Stimulated activated CD8-positive, alpha-beta memory T cell treated with anti-CD3 and anti-CD28 coated beads, Interleukin-4, amount 100 ng/mL, for 1 hour (primary cell): ENCODE measurements around the gene HEPHL1.

Experiments
- DNase-seq, 2 donors: peaks; one replicate each; pipeline ENCODE4 v3.0.0-alpha.2; 2020; ENCODE audit warnings: low read depth in 2 of 2, low spot score in 1 of 2

The HEPHL1 gene

DNA sequence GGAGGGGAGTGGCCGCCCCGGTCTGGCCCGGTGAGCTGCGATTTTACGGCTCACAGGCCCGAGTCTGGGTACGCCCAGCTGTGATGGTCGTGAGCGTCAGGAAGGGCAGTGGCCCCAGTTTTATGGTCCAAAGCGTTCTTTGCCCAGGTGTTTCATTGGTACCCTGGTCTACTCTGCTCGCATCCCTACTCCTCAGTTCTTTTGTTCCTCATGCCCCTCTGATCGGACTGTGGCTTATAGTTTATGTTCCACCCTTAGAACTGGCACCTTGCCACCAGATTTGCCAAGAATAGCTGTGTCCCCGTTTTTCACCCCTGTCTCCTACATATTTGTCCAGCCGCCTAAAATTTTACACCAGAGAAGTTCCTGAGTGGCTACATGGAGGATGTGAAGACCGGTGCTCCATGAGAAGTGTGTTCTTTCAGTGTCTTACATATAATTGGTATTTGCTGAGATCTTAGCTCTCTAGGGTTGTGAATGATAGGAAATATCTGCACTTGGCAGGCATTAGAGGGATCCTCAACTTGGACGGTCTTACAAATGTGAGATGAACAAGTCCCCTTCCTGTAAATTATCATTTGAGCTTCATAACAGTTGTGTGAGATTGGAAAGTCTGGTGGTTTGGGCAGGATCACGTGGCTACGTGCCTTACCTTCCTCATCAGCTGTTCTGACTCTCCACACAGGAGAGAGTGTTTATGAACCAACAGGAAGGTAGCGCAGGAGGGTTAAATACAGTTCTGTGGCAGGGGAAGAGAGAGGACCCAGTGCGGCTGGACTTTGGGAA, 108.6 kb downstream of the HEPHL1 start:
- no peak for DNase-seq

DNA sequence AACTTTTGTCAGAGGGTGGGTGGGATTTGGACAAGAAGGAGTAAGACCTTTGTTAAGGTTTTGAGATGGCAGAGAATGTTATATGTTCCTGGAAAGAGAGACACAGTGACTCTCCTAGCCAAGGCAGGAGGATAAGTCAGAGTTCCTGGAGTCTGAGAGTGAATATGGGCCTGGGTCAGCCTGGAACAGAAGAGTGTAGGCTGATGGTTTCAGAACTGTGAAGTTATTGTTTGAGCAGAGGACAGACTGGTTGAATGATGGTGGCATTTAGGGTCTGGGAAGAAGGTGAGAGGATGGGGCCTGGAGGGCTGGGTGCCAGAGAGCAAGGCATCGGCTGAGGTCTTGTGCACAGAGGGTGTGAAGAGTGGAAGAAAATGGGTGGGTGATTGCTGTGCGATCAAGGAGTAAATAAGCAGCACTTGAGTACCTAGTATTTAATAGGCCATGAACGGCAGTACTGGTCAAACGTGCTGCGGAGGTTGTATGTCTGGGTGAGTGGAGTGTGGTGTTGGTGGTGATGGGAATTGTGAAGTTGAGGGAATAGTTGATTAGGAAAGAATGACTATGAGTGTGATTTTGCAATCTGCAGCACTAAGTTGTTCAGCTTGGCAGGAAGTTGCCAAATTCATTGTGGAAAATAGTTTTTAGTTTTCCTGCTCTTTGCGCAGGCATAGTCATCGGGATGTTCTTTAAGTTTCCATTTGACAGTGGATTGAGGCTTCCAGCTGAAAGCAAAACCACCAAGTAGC, 109.3 kb downstream of the HEPHL1 start:
- no peak for DNase-seq

DNA sequence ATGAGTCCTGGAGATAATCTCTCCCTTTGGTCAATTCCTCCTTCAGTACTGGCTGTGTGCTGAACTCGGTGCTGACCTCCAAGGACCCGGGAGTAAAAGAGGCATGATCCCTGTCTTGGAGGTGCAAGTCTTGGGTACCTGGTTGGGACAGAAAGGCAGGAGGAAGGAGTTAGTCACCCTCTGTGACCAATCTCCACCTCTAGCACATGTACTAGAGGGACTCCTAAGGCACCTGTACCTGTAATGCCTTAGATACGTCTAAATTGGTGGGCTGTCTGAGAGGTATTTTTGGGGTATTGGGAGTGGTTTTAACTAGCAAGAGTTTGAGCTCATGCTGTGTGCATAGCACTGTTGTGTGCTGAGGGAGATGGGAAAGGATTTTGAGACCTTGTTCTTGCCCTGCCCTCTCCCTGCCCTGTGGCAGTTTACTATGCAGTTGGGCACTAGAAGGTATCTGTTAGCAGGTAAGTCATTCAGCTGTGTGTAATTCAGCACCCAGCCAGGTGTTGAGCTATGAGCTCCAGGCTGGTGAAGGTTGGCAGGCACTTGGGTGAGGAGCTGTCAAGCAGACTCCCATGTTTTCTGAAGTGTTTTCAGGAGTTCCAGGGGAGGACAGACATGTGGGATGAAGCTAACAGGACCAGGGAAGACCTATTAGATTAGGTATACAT, 110.0 kb downstream of the HEPHL1 start:
- DNase-seq = no peak

DNA sequence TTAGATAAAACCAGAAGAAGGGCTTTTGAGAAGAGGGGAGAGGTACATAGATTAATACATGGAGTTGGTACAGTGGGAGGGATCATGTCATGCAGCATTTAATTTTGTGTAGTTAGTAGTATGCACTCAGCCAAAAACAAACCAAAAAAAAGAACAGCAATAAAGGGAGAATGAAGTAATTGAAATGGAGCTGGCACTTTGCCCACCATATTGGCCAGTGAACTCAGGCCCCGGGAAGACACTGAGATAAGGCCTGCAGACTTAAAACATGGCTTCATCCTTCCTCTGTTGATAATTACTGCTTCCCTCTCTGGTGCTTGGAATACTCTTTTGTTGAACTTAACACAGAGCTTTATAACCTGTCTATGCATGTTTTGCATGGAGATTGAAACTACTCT, 110.6 kb downstream of the HEPHL1 start:
- DNase-seq = no peak

DNA sequence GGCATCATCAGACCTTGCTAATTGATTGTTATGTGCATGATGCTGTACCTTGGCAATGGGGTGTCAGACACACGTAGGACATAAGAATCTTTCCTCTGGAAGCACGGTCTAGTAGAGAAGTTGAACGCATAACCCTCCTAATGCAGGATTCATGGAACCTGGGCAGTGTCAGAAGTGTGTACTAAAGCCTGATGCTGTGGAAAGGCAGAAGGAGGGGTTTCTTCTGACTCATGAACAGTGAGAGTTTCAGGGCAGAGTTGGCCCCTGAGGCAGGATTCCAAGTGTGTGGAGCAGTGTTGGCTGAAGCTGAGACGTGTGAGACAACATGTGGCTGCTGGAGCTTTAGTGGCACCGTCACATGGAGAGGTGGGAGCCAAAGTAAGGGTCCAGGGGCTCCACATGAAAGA, 111.0 kb downstream of the HEPHL1 start:
- DNase-seq = no peak

DNA sequence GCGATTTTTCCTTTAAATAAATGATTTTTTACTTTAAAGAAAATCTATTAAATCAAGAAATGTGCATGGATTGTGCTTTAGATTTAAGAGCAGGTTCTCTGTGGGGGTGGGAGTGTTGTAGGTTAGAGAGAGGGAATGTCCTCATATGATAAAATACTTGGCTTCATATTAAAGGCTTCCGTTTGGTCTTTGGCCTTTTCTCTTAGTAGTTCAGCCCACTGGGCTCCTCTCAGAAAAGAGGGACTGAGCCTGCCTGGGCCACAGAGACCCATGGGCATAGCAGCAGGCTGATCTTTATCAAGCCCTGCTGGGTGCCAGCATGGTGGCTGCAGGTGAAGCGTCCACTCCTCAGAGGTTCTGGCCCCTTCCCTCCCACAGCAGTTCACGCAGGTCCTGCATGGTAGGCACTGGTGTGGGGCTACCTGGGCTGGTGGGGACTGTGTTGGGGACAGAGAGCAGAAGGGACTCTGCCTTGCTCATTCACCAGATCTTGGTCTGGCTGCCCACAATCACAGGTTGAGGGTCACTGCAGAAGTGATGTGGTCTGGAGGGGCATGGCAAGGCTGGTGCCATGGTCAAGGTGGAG, 111.8 kb downstream of the HEPHL1 start:
- DNase-seq = no peak

DNA sequence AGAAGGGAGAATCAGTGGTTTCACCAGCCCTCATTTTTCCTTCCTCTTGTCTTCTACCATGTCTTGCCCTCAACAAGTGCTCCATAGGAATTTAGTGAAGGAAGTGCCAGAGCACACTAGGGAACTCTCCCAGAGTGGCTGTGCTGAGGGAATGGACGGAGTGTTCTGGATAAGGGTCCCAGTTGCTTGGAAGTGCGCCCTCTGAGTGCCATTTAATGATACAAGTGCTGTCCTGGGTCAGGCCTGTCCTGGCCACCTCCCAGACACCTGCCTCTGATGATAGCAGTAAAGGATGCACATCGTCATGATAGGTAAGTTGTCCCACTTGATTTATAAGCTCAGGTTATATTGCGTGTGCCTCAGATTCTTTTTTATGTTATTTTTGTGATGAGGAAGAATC, 112.6 kb downstream of the HEPHL1 start:
- DNase-seq = no peak

DNA sequence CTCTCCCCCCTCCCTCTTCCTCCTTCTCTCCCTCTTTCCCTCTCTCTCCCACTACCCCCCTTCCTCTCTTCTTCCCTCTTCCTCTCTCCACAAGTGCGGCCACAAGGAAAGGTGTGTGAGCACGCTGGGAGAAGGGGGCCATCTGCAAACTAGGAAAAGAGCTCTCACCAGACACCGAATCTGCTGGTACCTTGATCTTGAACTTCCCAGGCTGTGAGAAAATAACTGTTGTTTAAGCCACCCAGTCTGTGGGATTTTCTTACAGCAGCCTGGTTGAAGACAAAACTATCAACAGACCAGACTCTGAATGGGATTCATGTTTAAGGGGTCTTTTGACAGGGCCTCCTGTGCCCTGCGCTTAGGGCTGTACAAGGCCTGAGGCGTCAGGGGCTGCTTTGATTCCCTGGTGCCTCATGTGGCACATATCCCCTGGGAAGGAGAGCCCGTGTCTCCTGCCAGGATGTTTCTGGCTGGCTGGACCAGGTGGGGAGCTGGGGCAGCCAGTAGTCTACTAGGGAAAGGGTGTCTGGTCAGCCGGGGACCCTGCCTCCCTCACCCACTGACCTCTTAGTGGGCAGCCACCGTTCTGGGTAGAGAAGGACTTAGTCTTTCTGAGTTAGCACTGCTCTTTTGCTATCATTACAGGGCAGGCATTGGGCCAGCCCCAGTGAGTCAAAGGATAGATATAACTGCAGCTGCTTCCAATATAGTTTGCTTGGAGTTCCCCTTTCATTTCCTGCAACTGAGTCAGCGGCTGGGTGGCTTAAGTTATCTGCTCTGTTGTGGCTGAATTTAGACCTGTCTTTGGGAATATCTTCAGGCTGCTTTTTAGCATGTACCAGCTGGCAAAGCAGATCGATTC, 113.7 kb downstream of the HEPHL1 start:
- DNase-seq = no peak

DNA sequence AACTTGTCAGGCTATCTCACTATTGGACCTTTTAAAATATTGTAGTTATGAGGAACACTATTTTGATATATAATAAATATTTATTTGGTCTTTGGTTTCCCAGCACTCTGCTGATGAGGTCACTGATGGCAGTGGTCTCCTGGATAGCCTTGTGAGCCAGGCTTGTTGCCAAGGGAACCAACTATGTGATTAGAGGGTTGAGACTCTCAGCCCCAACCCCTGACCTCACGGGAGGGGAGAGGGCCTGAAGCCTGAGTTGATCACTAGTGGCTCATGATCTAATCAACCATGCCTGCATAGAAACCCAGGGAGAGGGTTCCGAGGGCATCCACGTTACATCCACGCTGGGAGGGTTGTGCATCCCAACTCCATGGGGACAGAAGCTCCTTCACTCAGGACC, 118.3 kb downstream of the HEPHL1 start:
- no peak for DNase-seq

DNA sequence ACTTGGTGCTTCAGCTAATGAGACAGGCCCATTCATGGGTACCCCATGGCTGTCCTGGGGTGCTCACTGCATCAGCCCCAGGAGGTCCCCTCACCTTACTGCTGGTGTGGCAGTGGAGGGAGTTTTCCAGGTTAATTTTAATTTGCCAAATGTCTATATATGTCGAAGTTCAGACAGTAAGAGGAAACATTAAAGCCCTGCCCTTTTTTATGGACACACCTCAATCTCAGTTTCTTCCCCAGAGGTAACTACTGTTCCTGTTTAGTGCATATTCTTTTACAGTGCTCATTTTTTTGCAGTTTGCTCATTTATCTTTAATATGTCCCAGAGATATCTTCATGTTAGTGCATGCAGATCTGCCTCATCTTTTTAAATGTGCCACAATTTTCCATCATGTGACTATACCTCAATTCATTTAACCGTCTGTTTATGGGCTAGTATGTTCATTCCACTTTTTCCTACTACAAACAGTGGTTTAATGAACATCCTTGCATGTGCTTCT, 119.1 kb downstream of the HEPHL1 start:
- DNase-seq = no peak

DNA sequence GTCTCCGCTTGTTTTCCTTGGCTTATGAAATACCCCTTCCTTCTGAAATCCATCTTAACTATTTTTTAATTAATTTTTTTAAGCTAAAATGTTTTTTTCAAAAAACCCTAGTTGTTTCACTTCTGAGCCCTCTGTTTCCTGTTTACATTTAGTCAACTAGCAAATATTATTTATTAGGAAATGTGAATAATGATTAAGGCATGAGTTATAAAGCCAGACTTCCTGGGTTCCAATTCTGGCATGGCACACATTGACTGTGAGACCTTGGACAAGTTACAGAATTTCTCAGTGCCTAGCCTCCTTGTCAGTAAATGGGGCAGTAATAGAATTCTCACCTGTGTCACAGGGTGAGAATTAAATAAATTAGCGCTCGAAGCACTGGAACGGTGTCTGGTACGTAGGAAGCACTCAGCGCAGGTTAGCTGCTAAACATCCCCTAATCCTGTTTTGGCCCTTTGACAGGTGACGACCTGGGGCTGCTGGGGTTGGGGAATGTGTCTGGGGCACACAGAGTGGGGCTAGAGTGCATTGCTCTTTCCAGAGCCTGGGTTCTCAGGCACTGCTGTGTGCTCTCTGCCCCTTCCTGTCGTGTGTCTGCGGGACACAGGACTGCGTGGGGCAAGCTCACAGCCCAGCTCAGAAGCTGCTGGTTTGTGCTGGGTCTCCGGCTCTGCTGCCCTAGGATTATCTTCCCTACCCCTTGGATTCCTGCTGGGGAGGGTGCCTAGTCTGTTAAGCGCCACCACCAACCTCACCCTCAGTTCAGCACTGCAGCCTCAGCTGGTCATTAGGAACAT, 120.6 kb downstream of the HEPHL1 start:
- DNase-seq = no peak

DNA sequence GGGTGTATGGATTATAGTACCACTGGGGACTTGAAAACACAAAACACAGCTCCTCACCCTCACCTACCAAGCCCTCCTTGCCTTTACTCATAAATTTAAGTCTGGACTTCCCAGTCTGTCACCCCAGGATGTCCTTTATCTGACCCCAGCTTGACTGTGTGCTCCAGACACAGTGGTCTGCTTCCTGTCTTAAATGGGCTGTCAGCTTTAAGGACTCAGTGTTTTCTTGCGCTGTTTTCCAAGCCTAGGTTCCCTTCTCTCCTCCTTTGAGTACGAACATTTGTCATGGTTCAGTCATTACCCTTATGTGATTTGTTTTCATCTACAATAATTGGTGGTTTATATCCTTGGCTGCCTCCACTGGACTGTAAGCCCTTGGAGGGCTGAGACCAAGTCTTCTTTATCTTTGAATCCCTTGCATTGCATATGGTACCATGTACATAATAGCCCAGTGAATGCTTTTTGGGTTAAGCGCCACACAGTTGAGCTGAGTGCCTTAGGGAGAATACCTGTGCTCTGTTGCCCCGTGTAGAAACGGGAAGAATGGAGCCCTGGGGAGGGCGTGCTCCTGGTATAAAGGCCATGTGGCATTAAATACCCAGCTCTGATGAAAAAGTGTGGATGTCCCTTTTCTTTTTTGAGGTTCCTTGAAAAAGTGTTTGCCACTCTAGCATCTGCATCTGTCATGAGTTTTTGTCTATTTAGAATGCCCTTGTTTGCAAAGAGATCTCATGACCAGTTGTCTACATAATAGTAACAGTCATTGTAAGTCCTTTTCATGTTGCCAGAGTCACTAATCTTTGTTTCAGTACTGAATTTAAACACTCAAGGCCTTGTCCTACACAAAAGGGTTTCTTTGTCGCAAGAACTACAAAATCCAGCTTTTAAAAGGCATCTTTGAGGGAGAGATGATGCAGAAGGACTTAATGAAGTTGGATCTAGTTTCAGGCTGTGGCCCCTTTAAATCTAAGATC, 121.4 kb downstream of the HEPHL1 start:
- no peak for DNase-seq

DNA sequence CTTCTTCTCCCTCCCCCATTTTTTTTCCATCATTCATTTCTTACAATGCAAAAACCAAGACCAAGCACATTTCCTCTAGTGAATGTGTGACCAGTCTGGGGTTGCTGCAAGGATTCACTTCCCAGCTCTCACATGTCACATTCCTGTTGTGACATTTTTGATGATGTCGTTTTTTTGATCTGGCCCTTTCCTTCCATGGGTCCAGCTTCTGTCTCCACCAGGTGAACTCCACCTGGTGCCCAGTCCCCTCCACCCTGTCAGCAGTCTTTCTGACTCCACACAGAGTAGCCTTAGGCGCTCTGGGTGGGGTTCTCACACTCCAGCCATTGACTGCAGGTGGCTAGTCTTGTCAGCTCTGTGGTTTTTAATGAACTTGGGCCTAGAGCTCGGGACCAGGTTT, 123.1 kb downstream of the HEPHL1 start:
- no peak for DNase-seq

DNA sequence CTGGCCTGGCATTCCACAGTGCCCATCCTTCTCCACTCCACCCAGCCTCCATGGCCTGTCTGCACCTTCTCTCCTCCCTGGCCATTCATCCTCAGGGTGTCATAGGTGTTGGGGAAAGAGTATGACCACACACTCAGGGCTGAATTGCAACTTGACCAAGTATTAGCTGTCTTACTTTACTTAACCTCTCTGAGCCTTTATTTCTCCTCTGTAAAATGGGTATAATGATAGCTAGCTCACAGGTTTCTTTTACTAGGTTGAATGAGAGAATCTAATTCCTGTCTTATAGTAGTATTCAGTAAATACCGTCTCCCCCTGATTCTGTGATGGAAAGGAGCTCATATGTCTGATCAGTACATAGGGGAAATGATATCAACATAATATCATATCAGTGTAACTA, 123.5 kb downstream of the HEPHL1 start:
- DNase-seq = no peak

DNA sequence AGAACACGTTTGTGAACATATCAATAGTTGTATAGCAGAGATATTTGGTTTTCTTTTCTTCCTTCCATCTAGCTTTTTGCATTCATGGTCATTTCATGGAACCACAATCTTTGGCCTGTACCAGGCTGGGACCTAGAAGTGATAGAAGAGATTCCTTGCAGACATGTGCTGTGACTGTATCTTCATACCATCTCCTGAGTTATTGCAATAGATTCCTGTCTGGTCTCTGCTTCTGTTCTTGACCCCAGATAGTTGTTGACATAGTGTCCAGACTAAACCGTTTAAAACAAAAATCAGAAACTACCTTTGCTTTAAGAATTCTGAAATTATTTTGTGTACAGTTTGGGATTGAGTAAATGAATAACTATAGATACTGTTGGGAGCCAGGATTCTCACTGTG, 124.3 kb downstream of the HEPHL1 start:
- DNase-seq = no peak

DNA sequence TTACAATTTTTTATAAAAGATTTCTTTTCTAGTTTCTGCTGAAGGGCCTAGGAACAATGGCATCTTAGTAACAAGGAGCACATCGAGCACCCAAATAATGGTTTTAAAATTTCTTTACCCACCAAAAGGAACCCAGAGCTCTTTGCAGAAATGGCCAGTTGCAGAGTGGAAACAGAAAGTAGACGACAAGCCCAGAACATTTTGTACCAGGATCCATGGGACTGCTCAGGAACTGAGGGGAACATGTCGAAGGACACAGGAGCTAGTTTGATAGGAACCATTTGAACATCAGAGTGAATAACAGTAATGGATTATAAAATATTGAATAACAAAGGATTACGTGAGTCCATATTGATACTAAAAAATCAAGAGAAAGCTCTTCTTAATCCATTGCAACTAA, 124.8 kb downstream of the HEPHL1 start:
- no peak for DNase-seq

DNA sequence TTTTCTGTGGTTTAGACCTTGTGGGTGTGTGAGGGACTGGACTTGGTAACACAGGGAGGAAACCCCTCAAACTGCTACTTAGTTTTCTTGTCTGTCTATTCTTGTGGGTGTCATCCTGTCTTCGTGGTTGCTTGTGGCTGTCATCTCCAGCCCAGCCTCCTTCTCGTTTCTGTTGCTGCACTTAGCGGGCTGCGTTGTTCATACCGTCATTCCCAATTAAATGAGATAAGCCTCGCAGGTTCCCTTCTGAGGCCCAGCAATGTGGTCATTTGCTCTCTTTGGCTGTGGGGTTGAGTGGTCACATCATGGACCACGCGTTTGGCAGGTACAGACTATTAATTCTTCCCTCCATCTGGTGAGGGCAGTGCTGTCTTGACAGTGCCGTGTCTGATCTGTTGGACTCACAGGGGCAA, 126.3 kb downstream of the HEPHL1 start:
- DNase-seq = no peak

DNA sequence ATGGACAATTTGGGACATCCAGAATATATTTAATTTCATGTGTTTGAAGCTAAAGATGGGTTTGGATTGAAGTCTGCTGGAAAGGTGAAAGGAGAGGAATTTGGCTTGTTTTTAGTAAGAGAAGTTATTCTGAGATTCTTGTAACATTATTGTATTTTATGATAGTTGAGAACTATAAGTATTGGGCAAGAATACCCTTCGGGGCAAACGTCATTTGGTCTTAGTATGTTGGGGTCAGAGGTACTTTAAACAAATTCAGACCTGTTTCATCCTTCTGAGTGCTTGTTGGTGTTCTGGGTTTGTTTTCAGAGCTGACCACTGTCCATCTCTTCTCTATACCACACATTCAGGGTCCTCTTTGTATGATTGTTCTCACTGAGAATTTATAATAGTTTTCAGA, 127.0 kb downstream of the HEPHL1 start:
- DNase-seq = no peak
